NAMALWA (cell line): ENCODE results near the gene LASP1NB.
A peak's percentile ranks its signal among the peaks of the same experiment; 100 is the strongest.

Source experiments
- DNase-seq: peaks from one replicate; pipeline ENCODE4 v3.0.0-alpha.2; 2015; ENCODE audit warnings: low spot score

LASP1NB gene

DNA sequence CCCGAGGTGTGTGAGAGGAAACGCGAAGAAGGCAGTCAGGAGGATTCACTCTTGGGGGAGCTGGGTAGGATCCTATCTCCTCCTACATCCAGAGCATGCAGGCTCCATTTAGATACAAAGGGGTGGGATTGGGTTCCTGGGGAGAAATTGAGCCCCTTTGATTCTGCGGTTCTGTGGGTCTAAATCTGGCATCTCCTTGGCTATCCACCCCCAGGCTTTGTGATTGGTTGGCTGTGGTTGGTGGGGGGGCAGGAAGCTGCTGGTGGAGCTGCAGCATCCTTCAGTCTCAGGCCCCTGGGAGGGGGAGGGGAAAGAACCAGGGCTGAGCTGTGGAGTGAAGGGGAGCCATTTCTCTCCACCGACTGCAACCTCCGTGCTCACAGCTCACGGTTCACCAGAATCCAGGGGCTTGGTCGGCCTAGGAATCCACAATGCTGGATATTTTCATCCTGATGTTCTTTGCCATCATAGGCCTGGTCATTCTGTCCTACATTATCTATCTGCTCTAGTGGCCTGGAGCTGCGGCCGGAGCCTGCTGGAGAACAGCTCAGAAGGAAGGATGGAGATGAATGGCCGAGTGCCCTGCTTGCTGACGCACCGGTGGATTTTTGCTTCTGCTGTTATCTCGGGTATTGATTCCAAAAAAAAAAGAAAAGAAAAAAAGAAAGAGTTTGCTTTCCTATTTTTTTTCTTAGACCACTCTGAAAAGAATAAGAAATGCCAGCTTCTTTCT lies at the start of gene LASP1NB:
Gene LASP1NB (plus strand): TSS at position 352 of the 733 bp plus-strand sequence.
- DNase-seq = no peak

DNA sequence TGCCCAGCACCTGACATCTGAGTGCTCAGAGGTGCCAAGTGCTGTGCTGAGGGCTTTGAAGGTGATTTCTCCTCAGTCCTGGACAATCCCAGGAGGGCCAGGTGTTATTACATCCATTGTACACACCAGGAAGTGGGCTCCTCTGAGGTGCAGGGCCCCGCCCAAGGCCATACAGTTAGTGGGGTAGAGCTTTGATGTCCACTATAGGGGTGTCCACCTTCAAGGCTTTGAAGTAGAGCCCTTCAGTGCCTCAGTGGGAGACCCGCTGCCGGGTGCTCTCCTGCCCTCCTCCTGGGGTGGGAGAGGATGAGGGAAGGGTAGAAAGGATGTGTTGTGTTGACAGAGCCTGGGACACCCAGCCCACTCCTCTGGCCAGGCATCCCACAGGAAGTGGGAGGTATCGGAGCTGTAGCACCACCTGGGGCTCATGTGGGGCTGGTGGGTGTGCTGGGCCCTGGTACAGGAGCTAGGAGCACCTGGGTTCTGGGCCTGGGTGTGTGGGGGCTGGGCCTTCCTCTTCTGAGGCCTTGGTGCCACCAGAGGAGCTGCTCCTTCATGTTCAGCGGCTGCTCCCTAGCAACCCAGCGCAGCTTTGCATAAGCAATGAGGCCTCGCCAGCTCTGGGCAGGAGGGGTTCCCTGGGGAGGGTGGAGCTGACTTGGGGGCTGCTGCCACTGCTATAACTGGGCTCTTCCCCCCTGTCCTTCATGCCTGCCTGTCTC lies 48.1 kb upstream of the LASP1NB start:
- DNase-seq = peak; percentile 91

DNA sequence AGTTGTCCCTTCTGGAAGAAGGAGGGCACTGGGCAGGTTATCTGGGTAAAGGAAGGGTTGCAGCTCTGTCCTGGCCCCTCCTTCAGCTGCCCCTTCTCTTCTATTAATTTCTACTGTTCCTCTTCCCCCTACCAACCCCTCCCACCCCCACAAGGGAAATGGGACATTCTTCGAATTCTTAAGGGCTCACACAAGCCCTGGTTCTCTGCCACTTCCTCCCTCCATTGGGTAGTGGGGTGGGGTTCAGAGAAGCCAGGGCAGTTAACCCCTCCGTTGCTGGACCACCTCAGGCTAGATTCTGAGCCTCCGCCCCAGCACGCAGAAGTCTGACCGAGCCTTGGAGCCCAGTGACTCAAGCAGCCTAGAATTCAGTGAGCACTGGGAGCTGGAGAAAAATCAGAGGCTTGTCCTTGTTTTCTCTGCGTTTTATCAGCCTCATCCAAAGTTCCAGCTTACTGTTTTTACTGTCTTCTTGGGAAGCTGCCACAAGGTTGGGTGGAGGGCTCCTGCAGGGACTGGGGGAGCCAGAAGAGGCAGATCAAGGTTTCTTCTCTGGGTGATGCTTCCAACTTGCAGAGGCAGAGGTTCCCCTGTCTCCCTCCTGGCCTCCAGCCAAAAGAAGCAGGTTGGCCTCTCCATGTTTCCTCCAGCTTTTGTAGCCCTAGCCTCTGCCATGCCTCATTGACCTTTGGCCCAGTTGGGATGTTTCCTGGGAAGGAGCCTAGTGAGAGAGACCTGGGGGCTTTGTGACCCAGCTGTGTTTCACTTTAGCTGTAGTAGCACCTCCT lies 45.3 kb upstream of the LASP1NB start:
- no peak for DNase-seq

DNA sequence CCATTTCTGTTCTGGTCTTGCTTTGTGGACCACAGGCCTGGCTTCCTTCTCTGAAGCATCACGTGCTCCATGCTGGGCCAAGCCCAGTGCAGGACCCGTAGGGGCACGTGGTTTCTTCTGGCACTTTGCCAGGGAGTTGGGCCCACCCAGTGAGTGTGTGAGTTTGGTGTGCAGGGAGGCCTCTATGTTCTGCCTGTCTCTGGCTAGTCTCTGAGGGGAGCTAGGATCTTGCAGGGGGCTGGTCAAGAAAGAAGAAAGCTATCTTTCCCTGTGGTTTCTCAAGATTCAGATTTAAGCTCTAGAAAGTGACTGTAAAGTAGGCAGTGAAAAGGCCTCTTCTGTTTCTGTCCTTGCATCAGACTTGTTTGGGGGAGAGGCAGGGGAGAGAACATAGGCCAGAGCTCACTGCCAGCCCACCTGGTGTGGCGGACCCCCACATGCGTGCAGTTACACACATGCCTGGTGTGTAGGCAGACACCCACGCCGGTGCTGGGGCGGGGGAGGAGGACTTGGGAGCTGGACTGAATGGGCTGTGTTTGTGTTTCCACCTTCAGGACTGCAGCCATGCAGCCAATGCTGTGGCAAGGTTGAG lies 43.7 kb upstream of the LASP1NB start:
- DNase-seq = peak; percentile 68

DNA sequence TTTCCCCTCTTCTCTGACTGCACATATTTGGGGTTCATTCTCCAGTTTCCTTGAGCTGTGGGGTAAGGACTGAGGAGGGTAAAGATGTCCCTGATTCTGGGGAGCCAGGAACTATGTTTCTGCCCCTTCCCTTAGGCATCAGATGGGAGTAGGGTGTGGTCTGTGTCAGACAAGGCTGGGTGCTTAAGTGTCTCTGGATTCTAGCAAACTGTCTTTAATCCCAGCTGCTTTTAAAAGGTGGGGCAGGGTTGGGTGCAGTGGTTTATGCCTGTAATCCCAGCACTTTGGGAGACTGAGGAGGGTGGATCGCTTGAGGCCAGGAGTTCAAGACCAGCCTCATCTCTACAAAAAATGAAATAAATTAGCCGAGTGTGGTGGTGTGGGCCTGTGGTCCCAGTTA lies 42.5 kb upstream of the LASP1NB start:
- no peak for DNase-seq

DNA sequence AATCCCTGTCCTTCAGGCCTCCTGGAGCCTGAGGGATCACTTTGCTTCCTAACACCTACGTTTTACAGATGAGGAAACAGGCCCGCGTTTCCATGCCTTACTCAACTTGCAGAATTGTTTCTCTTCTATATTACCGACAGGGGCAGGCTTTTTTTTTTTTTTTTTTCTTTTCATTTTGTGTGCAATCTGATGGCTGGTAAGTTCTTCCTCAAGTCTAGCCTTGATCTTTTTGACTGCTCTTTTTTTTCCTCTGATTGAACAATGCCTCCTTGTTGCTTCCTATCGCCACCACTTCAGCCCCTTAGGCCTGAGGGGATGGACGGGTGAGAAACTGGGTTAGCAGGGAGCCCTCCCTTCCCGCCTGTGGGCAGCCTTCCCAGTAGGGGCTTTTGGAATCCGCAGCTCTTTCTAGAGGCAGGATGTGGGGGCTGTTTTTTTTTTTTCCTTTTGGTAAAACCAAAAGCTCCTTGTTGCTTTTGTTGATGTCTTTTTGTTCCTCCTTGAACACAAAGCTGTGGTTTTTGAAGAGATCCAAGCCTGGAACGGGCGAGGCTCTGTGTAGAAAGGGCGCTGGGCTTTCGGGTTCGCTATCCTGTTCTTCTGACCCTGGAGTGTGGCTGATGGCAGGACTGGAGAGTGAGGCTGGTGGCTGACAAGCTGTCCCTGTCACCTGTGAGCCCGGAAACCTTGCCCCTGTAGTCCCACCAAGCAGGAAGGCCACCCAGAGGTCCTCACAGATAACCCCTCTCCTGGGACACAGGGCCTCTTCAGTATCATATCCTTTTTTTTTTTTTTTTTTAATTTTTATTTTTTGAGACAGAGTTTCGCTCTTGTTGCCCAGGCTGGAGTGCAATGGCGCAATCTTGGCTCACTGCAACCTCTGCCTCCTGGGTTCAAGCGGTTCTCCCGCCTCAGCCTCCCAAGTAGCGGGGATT lies 41.6 kb upstream of the LASP1NB start:
- no peak for DNase-seq

DNA sequence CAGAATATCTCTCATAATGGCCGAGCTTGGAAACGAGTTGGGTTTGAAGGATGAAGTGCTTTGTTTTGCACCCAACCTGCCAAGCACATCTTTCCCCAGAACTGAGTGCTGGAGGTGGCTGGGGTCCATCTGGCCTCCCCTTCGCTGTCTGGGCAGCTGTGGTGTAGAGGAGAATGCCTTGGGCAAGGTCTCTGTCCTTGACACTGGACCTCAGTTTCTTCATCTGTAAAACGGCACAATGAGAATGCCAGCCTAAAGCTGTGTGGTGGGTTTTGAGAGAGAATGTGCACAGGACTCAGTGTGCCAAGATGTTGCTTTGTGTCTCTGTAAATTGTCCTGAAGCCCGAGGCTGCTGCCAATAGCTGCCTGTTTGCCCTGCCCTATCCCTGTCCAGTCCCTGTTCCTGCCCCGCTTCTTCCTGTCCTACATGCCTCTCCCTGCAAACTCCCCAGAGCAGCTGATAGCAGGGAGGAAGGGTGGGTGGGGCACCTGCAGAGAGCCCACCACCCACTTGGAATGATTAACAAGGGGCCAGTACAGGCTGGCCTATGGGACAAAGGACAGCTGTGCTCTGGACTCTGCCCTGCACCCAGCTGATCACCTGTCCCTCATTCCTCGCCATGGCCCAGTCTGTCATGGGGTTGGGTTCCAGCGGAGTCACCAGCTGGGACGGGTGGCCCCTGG lies 40.2 kb upstream of the LASP1NB start:
- DNase-seq = no peak

DNA sequence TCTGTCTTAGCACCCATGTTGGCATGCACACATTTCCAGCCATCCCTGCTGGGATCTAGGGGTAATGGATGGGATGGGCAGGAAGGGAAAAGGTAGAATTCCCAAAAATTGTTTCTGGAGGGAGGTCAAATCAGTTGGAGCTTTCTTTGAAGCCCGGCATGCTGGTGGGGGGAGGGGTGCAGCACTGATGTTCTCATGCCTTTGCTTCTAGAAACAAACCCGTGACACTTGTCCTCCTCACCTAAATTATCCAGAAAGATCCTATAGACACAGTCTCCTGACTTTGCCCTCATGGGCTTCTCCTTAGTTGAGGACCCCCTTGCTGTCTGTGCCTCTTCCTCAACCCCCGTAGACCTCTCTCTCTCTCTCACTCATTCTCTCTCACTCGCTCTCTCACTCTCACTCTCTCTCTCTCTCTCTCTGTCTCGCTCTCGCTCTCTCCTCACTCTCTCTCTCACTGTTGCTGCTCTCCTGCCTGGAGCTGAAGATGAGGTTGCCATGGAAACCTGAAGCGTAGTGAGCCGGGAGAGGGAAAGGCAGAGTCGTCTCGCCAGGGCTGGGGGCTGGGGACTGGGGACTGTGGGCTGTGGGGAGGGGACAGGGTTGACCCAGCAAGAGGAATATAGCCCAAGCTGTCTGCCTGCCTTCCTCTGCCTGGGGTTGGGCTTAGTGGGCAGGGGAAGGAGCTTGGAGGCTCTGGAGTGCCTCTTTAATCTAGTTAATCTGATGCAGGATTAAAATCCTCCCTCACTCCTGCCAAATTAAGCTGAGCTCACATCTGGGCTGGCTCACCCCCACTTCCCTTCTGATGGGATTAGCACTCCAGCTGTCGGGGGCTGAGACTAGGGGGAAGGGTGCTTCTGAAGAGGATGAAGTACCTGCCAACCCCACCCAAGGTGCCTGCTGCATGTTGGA lies 39.4 kb upstream of the LASP1NB start:
- DNase-seq = no peak

DNA sequence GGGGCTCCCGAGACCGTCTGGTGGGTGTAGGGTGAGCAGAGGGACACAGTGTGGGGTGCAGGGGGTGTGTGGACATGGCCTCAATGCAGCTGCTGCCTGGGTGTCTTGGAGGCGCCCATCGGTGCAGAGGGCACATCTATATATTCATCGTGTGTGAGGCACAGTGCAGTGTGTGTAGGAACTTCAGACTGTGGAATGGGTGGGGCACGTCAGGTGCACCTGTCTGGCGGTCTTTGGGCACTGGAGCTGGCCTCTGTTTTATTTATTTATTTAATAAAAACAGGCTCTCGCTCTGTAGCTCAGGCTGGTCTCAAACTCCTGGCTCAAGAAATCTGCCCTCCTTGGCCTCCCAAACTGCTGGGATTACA lies 38.8 kb upstream of the LASP1NB start:
- DNase-seq = no peak

DNA sequence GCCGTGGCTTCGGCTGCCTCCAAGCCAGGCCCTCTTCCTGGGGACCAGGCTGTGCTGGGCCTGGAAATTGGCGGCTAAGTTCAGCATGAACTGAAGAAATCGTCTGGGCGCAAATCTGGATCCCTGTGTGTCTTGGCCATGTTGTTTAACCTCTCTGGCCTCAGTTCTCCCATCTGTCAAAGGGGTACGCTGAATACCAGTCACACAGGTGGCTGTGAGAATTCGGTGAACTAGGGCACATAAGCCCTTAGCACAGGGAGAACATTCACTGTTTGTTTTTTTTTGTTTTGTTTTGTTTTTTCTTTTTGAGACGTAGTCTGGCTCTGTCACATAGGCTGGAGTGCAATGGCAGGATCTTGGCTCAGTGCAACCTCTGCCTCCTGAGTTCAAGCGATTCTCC lies 36.6 kb upstream of the LASP1NB start:
- DNase-seq = no peak

DNA sequence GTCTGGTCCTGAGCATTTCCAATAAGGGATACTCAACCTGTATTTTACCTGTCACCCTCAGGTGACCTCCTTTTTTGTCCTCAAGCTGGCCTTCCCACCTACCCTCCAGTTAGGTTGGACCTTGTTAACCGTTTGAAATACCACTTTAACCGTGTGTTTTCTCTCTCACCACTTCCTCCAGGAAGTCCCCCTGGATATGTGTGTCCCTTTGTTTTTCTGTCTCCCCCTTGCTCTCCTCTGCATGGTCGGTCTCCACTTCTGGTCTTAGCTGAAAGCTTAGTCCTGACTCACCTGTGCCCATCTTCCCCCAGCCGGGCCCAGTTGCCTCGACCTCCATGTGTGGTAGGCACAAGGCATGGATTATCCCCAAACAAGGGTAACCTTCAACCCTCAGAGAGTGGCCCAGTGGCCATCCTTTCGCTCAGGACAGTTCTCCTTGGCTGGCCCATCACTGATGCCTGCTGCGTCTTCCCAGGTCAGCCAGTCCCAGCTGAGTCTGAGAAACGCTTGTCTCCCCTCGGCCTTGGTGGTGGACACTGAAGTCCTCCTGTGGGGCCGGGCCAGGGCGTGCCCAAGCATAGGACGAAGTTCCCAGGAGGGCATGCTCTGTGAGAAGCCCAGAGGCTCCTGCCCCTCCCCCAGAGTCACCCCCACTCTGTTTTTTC lies 35.5 kb upstream of the LASP1NB start:
- no peak for DNase-seq

DNA sequence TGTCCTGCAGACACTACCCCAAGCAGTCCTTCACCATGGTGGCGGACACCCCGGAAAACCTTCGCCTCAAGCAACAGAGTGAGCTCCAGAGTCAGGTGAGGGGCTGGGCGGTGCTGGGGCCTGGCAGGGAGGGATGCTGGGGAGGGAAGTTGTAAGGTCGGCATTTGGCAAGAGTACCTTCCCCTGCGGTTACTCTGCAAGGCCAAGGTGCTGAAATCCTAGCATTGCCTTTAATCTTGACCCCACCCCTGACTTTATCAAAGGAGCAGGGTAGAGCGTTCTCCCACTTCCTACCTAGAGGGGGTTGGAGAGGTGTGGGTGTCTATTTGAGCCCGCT lies 35.0 kb upstream of the LASP1NB start:
- no peak for DNase-seq

DNA sequence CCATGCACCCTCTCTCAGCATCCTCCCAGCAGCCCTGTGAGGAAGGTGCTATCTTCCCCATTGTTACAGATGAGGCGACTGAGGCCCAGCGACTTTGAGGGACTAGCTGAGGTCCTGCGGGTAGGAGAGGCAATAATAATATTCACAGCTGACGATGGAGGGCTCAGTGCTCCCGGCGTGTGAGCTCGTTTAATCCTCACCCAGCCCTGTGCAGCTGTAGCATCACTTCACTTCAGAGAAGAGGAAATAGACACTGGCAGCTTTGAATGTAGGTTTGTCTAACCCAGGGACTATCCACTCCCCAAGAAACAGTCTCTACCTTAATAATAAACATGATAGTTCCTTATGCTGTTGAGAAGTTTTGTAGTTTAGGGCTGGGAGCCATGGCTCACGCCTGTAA lies 34.0 kb upstream of the LASP1NB start:
- DNase-seq = peak; percentile 36

DNA sequence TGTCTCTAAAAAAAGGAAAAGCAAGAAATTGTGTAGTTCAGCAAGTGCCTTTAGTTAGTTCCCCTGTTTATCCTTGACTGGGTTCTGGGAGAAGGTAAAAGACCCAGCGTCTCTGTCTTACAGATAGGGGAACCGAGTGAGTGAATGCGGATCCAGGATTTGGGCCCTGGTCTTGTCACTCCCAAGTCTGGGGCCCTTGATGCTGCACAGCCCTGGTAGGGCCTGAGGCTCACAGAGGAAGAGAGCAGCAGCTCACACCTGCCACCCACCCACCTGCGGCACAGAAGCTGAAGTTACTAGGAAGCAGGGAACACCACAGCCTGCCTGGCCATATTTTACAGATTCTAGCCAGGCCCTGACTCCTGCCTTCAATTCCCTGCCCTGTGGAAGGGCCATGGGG lies 33.3 kb upstream of the LASP1NB start:
- no peak for DNase-seq

DNA sequence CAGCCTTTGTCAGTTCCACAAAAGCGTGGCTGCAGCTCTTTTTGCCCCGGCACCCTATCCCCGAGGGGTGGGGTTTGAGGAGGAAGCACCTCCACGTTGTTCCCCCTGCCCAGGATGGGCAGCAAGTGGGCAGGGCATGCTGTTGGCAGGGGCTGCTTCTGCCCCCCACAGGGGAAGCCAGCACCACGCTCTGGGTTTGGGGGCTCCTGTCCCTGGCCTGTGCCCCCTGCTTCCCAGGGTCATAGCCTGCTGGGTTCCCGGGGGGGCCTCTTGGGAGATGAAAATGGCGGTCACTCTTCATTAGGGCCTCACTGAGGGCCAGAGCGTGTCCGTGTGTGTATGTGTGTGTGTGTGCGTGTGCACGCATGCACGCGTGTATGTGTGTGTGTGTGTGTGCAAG lies 32.8 kb upstream of the LASP1NB start:
- no peak for DNase-seq

DNA sequence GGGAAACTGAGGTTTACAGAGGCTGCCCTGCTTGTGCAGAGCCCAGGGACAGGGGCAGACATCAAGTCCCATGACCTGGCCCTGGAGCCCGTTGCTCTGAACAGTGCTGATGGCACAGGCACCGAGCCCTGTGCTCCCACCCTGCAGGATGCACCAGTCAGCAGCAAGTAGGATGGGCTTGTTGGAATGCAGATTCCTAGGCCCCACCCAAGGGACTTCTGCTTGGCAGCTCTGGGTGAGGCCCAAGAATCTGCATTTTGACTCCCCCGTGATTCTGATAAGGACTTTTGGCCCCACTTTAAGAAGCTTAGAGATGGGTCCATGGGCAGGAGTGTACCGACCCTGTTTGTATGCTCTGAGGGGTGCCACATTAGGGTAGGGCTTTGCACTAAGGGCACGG lies 32.3 kb upstream of the LASP1NB start:
- DNase-seq = no peak

DNA sequence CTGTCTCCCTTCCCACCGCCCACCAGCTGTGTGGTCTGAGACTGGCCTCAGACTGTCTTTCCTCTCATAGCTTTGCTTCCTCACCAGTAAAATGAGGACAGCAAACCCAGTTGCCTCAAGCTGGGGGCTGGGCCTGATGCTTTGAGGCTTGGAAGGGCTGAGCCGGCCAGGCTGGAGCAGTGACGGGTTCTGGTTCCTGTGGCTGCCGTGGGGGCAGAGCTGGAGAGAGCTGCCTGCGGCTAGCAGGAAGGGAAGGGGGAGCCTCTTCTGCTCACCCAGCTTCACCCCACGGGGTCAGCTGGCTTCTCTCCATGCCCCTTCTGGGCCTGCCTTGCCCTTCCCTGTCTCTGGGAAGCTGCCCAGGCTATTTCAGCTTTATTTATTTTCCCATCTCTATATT lies 31.8 kb upstream of the LASP1NB start:
- DNase-seq = no peak

DNA sequence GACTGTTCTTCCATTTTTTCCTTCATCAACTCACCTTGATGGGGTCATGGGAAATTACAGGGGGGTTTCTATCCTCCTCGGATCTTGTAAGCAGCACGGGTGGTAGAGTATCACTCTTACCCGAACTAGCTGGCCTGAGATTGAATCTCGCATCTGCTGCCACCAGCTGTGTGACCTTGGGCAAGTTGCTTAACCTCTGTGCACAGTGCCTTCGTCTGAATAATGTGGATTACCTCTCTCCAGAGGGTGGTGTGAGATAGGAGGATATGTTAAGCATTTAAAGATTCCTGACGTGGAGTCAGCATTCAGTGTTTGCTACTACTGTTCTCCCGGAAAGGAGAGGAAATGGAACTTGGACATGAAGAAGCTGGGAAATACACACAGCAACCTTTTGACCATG lies 31.1 kb upstream of the LASP1NB start:
- no peak for DNase-seq

DNA sequence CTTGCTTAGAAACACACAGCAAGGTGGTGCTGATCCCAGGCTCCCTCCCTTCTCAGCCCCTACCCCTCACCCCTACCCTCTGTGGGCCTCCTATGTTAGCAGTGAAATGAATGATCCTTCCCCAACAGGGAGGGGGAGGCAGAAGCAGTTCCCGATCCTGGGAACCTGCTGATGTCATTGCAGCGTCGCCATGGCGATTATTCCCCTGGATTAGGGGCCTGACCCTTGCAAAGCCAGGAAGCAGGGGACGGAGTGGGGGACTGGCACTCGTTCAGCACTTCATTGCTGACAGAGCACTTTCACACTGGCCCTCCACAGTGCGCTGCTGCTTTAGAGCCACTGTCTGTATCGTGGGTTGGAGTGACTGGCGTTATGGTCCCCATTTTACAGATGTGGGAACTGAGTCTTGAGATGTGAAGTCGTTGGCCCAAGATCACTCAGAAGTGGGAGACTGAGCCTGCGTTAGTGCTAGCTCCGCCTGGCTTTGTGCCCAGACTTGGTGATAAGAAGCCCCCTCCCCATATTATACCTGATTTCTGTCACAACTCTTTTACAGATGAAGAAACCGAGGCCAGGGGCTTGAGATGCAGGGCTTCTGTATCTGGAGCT lies 29.0 kb upstream of the LASP1NB start:
- no peak for DNase-seq
